SH-SY5Y (cell line): ENCODE measurements around the gene HBE1.

Experiments used
- GATA2 ChIP-seq: IDR thresholded peaks from 2 replicates; pipeline ENCODE4 v1.6.1; 2011; ENCODE audit warnings: mild to moderate bottlenecking, low read depth, low read length
- GATA3 ChIP-seq: IDR thresholded peaks from 2 replicates; pipeline ENCODE4 v1.6.1; 2011; ENCODE audit warnings: low read depth, mild to moderate bottlenecking, low read length, moderate library complexity

Gene HBE1

DNA sequence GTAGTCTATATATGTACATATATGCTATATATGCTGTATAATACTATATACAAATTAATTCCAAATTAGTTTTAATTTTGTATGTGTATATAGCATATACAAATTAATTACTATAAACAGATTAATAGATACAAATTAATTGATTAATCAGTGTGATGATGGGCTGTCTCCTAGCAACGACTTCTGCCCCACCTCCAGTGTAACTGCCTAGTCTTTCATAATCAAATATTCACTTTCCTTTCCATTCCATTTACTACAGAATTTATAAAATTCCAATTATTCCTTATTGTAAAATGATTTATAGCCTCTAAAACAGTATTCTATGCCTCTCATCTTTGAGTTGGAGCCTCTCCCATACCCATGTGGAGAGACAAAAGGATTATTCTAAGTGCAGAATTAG is 36.4 kb downstream of the HBE1 start:
- TF ChIP-seq GATA3: no peak
- no peak for TF ChIP-seq GATA2

DNA sequence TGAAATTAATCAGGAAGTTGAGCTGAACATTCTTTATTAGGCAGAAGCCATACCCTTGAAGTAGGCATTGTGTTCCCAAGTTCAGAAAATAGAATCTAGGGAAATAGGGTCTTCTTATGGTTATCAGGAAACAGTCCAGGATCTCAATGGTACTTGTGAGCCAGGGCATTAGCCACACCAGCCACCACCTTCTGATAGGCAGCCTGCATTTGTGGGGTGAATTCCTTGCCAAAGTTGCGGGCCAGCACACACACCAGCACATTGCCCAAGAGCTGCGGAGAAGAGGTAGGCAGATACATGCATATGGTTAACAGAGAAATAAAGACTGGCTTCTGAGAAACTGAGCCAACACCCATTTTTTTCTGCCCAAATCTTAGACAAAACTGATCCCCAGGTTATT is 36.9 kb downstream of the HBE1 start:
- TF ChIP-seq GATA2: no peak
- no peak for TF ChIP-seq GATA3

DNA sequence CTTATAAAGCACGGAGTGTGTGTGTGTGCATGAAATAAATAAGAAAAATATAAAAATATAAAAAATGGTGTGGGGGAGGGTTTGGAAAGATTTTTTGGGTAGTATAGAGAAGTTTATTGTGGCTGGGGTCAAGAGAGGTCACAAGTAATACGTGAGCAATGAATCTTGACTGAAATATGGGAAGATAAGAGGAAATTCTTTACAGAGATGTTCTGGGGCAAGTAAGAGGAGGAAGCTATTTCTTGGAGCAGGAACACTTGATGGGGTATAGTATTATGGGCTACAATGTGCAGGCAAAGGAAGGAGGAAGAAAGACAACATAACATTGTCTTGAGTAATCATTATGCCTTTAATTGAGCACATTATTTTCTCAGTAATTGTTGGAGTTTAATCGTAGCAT is 37.6 kb downstream of the HBE1 start:
- no peak for TF ChIP-seq GATA2
- no peak for TF ChIP-seq GATA3

DNA sequence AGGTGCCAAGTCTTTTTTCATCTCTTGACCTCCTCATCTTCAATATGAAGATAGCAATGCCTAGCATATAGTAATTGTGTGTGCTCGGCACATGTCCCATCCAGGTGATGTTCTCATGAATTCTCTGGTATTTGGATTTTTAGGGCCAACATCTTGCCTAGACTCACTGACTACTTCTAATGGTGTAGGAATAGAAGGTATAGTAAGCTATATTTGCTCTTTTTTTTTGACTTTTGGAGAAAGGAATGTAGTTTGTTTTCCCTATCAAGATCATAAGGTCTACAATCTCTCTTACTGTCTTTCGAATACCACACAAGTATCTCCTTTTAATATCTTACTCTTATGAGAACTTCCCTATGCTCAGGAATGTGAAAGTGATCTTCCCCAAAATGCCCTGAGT is 38.6 kb downstream of the HBE1 start:
- TF ChIP-seq GATA3 (no peak), GATA2 (no peak)

DNA sequence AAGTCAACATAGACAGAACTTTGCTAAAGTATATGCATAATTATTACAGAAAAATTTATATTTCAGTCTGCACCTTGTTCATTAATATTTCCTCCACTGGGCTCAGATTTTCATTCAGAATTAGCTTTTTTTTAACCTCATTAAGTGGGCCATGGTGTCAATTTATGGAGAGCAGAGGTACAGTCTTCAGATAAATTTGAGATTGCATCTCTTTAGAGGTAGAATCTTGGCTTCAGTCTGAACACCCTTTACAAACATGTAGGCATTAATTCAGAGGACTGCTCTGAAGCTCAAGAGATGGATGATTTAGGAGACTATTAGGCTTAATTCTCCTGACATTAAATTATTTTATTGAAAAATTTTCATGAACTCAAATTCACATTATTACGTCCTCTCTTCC is 39.5 kb downstream of the HBE1 start:
- TF ChIP-seq GATA3 (no peak), GATA2 (no peak)

DNA sequence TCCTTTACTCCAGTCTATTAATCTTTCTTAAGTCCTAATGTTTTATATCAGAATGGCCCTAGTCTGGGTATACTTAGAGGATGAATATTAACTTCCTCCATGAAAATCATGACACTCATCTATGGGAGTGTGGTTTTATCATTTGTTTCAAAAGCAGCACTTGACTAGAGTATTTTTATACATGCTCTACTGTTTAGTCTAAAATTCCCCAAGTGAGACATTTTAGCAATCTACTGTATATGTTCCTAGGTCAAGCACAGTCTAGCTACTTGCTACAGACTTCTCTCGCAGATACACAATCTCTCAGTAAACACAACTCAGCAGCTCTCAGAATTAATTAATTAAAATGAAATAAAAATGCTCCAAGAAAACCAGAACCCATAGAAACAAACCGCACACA is 39.9 kb downstream of the HBE1 start:
- no peak for TF ChIP-seq GATA2
- no peak for TF ChIP-seq GATA3

DNA sequence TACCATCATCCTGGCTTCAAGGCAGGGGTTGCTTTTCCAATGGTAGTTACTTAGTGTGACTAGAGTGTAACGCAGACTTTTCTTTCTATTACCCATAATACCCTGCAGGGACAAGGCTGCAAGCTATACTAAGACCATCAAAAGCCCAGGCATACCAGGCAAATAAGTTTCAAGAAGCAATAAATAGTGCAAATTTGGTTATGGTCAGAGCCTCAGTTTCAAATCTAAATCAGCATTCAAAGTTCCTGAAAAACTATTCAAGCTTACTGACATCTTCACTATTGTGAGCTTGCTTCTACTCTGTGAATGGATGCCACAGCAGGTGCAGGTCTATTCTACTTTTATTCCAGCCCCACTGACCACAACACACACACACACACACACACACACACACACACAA is 40.4 kb downstream of the HBE1 start:
- TF ChIP-seq GATA2 (no peak), GATA3 (no peak)

DNA sequence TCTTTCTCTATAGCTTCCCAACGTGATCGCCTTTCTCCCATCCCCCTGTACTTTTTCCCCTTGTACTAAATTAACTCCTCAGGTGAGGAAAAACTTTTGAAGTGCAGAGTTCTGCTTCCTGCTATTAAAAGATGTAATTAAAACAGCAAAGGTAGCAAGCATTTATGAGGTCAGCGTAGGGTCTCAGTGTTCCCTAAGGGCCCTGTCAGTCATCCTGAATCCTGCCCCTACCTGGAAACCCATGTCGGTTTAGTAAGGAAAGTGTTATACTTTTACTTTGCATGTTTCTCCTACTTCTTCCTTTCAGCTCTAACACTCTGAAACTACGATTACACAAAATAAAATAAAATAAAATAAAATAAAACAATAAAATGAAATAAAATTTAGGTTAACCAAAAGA is 41.6 kb downstream of the HBE1 start:
- TF ChIP-seq GATA2: no peak
- TF ChIP-seq GATA3: no peak

DNA sequence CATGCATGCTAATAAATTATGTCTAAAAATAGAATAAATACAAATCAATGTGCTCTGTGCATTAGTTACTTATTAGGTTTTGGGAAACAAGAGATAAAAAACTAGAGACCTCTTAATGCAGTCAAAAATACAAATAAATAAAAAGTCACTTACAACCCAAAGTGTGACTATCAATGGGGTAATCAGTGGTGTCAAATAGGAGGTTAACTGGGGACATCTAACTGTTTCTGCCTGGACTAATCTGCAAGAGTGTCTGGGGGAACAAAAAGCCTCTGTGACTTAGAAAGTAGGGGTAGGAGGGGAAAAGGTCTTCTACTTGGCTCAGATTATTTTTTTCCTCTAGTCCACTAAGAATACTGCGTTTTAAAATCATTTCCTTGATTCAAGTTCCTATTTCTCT is 42.1 kb downstream of the HBE1 start:
- TF ChIP-seq GATA2: no peak
- no peak for TF ChIP-seq GATA3

DNA sequence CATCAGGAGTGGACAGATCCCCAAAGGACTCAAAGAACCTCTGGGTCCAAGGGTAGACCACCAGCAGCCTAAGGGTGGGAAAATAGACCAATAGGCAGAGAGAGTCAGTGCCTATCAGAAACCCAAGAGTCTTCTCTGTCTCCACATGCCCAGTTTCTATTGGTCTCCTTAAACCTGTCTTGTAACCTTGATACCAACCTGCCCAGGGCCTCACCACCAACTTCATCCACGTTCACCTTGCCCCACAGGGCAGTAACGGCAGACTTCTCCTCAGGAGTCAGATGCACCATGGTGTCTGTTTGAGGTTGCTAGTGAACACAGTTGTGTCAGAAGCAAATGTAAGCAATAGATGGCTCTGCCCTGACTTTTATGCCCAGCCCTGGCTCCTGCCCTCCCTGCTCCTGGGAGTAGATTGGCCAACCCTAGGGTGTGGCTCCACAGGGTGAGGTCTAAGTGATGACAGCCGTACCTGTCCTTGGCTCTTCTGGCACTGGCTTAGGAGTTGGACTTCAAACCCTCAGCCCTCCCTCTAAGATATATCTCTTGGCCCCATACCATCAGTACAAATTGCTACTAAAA is 42.9 kb downstream of the HBE1 start, which contains the start of gene HBB:
HBB (minus strand) TSS at position 340 of the 579 bp plus-strand sequence; CDS start at position 290, 50 bp downstream.
- TF ChIP-seq GATA3 (no peak), GATA2 (no peak)

DNA sequence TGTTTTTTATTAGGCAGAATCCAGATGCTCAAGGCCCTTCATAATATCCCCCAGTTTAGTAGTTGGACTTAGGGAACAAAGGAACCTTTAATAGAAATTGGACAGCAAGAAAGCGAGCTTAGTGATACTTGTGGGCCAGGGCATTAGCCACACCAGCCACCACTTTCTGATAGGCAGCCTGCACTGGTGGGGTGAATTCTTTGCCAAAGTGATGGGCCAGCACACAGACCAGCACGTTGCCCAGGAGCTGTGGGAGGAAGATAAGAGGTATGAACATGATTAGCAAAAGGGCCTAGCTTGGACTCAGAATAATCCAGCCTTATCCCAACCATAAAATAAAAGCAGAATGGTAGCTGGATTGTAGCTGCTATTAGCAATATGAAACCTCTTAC is 44.3 kb downstream of the HBE1 start:
- no peak for TF ChIP-seq GATA2
- no peak for TF ChIP-seq GATA3

DNA sequence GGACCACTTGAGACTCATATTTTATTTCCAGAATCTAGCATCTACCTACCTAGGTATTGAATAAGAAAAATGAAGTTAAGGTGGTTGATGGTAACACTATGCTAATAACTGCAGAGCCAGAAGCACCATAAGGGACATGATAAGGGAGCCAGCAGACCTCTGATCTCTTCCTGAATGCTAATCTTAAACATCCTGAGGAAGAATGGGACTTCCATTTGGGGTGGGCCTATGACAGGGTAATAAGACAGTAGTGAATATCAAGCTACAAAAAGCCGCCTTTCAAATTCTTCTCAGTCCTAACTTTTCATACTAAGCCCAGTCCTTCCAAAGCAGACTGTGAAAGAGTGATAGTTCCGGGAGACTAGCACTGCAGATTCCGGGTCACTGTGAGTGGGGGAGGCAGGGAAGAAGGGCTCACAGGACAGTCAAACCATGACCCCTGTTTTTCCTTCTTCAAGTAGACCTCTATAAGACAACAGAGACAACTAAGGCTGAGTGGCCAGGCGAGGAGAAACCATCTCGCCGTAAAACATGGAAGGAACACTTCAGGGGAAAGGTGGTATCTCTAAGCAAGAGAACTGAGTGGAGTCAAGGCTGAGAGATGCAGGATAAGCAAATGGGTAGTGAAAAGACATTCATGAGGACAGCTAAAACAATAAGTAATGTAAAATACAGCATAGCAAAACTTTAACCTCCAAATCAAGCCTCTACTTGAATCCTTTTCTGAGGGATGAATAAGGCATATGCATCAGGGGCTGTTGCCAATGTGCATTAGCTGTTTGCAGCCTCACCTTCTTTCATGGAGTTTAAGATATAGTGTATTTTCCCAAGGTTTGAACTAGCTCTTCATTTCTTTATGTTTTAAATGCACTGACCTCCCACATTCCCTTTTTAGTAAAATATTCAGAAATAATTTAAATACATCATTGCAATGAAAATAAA is 44.9 kb downstream of the HBE1 start:
- TF ChIP-seq GATA3: no peak
- no peak for TF ChIP-seq GATA2

DNA sequence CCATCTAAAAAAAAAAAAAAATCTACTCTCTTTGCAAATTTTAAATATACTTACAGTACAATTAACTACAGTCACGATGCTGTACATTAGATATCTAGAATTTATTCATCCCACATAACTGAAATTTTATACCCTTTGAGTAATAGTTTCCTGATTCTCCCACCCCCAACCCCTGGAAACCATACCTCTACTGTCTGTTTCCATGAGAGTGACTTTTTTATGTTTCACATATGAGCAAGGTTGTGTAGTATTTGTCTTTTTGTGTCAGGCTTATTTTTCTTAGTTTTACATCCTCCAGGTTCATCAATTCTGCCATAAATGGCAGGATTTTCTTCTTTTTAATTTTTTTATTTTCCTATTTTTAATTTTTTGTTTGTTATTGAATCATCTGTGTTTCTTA is 46.1 kb downstream of the HBE1 start:
- TF ChIP-seq GATA2 (no peak), GATA3 (no peak)

DNA sequence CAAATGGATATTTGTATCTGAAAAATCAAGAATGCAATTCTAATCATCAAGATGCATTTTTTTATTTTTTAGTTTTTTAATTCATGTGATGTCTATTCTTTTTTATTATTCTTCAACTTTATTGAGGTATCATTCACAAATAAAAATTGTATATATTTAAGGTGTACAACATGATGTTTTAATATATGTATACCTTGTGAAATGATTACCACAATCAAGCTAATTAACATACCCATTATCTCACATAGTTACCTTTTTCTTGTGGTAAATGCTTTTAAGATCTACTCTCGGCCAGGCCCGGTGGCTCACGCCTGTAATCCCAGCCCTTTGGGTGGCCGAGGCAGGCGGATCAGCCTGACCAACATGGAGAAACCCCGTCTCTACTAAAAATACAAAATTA is 46.6 kb downstream of the HBE1 start:
- TF ChIP-seq GATA2 (no peak), GATA3 (no peak)
